ENCODE data around the gene PNCK.
A peak's percentile ranks its signal among the peaks of the same experiment; 100 is the strongest.

The PNCK gene

DNA sequence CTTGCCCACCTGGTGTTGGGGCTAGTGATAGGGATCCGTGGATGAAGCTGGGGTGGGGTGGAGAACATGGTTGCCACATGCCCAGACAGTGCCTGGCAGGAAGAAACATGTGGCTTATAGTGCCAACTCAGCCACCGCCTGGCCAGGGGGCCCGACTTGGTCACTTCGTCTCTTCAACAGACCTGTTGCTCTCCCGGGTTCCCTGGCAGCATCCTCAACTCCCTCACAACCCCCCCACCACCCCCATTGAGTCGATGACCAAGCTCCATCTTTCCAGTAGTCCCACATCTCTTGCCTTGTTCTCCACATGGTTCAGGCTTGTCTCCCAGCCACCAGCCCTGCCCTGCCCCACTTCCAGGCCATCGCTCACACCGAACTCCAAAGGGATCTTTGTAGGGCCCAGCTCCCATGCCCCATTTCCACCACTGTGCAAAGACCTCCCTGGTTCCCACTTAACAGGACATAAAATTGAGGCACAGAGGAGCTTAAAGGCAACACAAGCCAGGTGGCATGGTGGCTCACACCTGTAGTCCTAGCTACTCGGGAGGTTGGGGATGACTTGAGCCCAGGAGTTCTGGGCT, 7.8 kb downstream of the PNCK start:
- no peaks in the 10 kb centered on the region for H3F3A ChIP-seq (ENCODE audit: insufficient read depth)
- no peaks in the 10 kb centered on the region for H3K36me3 ChIP-seq (ENCODE audit: low read length)
- no peak overlapping the region for H2AFZ ChIP-seq (ENCODE audit: low read depth, low read length, severe bottlenecking)
- H3K9me2 ChIP-seq (replicated peaks; ENCODE audit: insufficient read depth, low read length), result no peaks in the 10 kb centered on the region
- no peaks in the 10 kb centered on the region for H3K9me3 ChIP-seq (ENCODE audit: insufficient read depth, low read length)
- no peaks in the 10 kb centered on the region for H4K20me1 ChIP-seq (ENCODE audit: low read depth, low read length)
- TF ChIP-seq, protein P1, sequence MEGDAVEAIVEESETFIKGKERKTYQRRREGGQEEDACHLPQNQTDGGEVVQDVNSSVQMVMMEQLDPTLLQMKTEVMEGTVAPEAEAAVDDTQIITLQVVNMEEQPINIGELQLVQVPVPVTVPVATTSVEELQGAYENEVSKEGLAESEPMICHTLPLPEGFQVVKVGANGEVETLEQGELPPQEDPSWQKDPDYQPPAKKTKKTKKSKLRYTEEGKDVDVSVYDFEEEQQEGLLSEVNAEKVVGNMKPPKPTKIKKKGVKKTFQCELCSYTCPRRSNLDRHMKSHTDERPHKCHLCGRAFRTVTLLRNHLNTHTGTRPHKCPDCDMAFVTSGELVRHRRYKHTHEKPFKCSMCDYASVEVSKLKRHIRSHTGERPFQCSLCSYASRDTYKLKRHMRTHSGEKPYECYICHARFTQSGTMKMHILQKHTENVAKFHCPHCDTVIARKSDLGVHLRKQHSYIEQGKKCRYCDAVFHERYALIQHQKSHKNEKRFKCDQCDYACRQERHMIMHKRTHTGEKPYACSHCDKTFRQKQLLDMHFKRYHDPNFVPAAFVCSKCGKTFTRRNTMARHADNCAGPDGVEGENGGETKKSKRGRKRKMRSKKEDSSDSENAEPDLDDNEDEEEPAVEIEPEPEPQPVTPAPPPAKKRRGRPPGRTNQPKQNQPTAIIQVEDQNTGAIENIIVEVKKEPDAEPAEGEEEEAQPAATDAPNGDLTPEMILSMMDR (IDR thresholded peaks at IDR 0.05; ENCODE audit: insufficient read depth, low read length, poor library complexity, severe bottlenecking), result no peak
- TF ChIP-seq EZH2phosphoT487 (conservative IDR thresholded peaks at IDR 0.05; ENCODE audit: low read length), result no peak
- H3K9ac ChIP-seq (ENCODE audit: low read length), result no peak overlapping the region
- no peak overlapping the region for H3K4me3 ChIP-seq (ENCODE audit: insufficient read depth, low read length, poor library complexity, severe bottlenecking)
- no peak overlapping the region for H3K4me2 ChIP-seq (ENCODE audit: low read depth, low read length, poor library complexity, severe bottlenecking)
- H3K27me3 ChIP-seq (ENCODE audit: low read length), result no peaks in the 10 kb centered on the region
- H3K79me2 ChIP-seq (ENCODE audit: insufficient read depth, low read length), result no peaks in the 10 kb centered on the region
- no peak overlapping the region for H3K27ac ChIP-seq (ENCODE audit: low read depth, low read length)

DNA sequence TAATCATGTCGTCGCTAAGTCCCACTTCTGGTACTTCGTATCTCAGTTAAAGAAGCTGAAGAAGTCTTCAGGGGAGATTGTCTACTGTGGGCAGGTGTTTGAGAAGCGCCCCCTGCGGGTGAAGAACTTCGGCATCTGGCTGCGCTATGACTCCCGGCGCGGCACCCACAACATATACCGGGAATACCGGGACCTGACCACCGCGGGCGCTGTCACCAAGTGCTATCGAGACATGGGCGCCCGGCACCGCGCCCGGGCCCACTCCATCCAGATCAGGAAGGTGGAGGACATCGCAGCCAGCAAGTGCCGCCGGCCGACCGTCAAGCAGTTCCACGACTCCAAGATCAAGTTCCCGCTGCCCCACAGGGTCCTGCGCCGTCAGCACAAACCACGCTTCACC, 11.3 kb downstream of the PNCK start:
- Histone ChIP-seq H3K4me2 (ENCODE audit: low read depth, low read length, poor library complexity, severe bottlenecking) (no peak overlapping the region), H3K9ac (ENCODE audit: low read length) (no peak overlapping the region), H2AFZ (ENCODE audit: low read depth, low read length, severe bottlenecking) (no peak overlapping the region), H3K27me3 (ENCODE audit: low read length) (no peaks in the 10 kb centered on the region), H3K36me3 (ENCODE audit: low read length) (no peaks in the 10 kb centered on the region), H3K4me3 (ENCODE audit: insufficient read depth, low read length, poor library complexity, severe bottlenecking) (no peak overlapping the region), H3K9me2 (replicated peaks; ENCODE audit: insufficient read depth, low read length) (no peaks in the 10 kb centered on the region), H3K27ac (ENCODE audit: low read depth, low read length) (no peak overlapping the region), H3K9me3 (ENCODE audit: insufficient read depth, low read length) (no peaks in the 10 kb centered on the region), H3K79me2 (ENCODE audit: insufficient read depth, low read length) (no peaks in the 10 kb centered on the region), H4K20me1 (ENCODE audit: low read depth, low read length) (no peaks in the 10 kb centered on the region), H3F3A (ENCODE audit: insufficient read depth) (no peaks in the 10 kb centered on the region)
- no peak for TF ChIP-seq EZH2phosphoT487 (conservative IDR thresholded peaks at IDR 0.05; ENCODE audit: low read length)
- TF ChIP-seq, protein P1 (IDR thresholded peaks at IDR 0.05; ENCODE audit: insufficient read depth, low read length, poor library complexity, severe bottlenecking), result peak; percentile 44

DNA sequence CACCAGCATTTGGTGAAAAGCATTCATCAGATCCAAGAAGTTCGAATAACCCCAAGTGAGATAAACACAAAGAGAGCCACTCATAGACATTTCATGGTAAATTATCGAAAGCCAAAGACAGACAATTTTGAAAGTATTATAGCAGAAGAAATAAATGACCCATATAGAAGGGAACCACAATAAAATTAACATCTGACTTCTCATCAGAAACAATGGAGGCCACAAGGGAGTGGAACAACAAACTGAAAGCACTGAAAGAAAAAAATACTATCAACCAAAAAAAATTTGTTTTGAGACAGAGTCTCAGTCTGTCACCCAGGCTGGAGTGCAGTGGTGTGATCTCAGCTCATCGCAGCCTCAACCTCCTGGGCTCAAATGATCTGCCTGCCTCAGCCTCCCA, 14.3 kb downstream of the PNCK start:
- Histone ChIP-seq H2AFZ (ENCODE audit: low read depth, low read length, severe bottlenecking) (no peak overlapping the region), H3K79me2 (ENCODE audit: insufficient read depth, low read length) (no peaks in the 10 kb centered on the region), H3K4me3 (ENCODE audit: insufficient read depth, low read length, poor library complexity, severe bottlenecking) (no peak overlapping the region), H3K9me3 (ENCODE audit: insufficient read depth, low read length) (no peaks in the 10 kb centered on the region), H3K36me3 (ENCODE audit: low read length) (no peaks in the 10 kb centered on the region), H3K4me2 (ENCODE audit: low read depth, low read length, poor library complexity, severe bottlenecking) (no peak overlapping the region), H4K20me1 (ENCODE audit: low read depth, low read length) (no peaks in the 10 kb centered on the region), H3F3A (ENCODE audit: insufficient read depth) (no peaks in the 10 kb centered on the region), H3K27ac (ENCODE audit: low read depth, low read length) (no peak overlapping the region), H3K27me3 (ENCODE audit: low read length) (no peaks in the 10 kb centered on the region), H3K9ac (ENCODE audit: low read length) (no peak overlapping the region), H3K9me2 (replicated peaks; ENCODE audit: insufficient read depth, low read length) (no peaks in the 10 kb centered on the region)
- TF ChIP-seq, protein P1 (IDR thresholded peaks at IDR 0.05; ENCODE audit: insufficient read depth, low read length, poor library complexity, severe bottlenecking), result no peak
- TF ChIP-seq EZH2phosphoT487 (conservative IDR thresholded peaks at IDR 0.05; ENCODE audit: low read length), result no peak

All from SU-DHL-6 (cell line).